WTC11 (cell line): ENCODE data around the gene SLC1A6.

ENCODE experiments used
- CREB1 ChIP-seq: sonication (generic); formaldehyde crosslinking; IDR thresholded peaks from 2 replicates; pipeline ENCODE4 v1.8.0; 2023; ENCODE audit warnings: mild to moderate bottlenecking, missing genetic modification reagents
- CTCF ChIP-seq: fragments of 200-600 bp; IDR thresholded peaks from 2 replicates; pipeline ENCODE4 v1.8.0; 2022; ENCODE audit warnings: antibody characterized with exemption
- GABPB1 ChIP-seq: sonication (generic); formaldehyde crosslinking; IDR thresholded peaks from 2 replicates; pipeline ENCODE4 v1.8.1; 2023; ENCODE audit warnings: mild to moderate bottlenecking, missing genetic modification reagents
- ZNF263 ChIP-seq: sonication (generic); formaldehyde crosslinking; IDR thresholded peaks from 2 replicates; pipeline ENCODE4 v1.8.1; 2022; ENCODE audit warnings: low read depth, mild to moderate bottlenecking, moderate library complexity, missing genetic modification reagents

GRCh38 chr19:14961956-14962685 lies 17.5 kb downstream of the SLC1A6 start:
- no peak for TF ChIP-seq CREB1 (CRISPR knock-in tag)
- no peak for TF ChIP-seq CTCF
- TF ChIP-seq GABPB1 (CRISPR knock-in tag): no peak
- TF ChIP-seq ZNF263 (CRISPR knock-in tag): no peak
